HEK293 (cell line): ENCODE data around the gene CTNNA2.

ENCODE experiments used
- CTCF ChIA-PET: fragments of 350-600 bp; formaldehyde crosslinking; extraction: SDS; loops from one replicate; lab custom pipeline; 2021; ENCODE audit warnings: antibody characterized with exemption; lab: Yijun Ruan, JAX
- POLR2A ChIA-PET: fragments of 300-600 bp; formaldehyde crosslinking; extraction: SDS; loops from one replicate; lab custom pipeline; 2020; ENCODE audit warnings: antibody characterized with exemption, inconsistent platforms; lab: Yijun Ruan, JAX
- H3K27ac ChIP-seq: fragments of 200-500 bp; sonication (Bioruptor generic); 2 replicates; pipeline ENCODE4 v1.5.1; 2014; ENCODE audit warnings: low read depth, low read length, control low read depth, inconsistent platforms; ENCODE audit errors: extremely low read depth
- H3K36me3 ChIP-seq, 2 experiments: fragments of 200-500 bp in 1 of 2; sonication (Bioruptor generic) in 1 of 2; 1 replicate in 1 of 2; 2 replicates in 1 of 2; pipeline ENCODE4 v1.5.1; 2014 to 2017; ENCODE audit warnings: inconsistent platforms in 2 of 2, low read length in 2 of 2; ENCODE audit not compliant: control insufficient read depth in 2 of 2, insufficient read depth in 1 of 2
- H3K4me1 ChIP-seq: fragments of 200-500 bp; sonication (Bioruptor generic); 2 replicates; pipeline ENCODE4 v1.5.1; 2014; ENCODE audit warnings: mild to moderate bottlenecking, low read length, inconsistent platforms; ENCODE audit not compliant: control insufficient read depth, insufficient read depth
- H3K4me3 ChIP-seq: 2 replicates; pipeline ENCODE4 v1.5.1; 2011; ENCODE audit warnings: low read depth, mild to moderate bottlenecking, control low read depth, low read length, moderate library complexity
- H3K9me3 ChIP-seq: fragments of 200-500 bp; sonication (Bioruptor generic); 2 replicates; pipeline ENCODE4 v1.5.1; 2014; ENCODE audit warnings: low read depth, low read length, inconsistent platforms; ENCODE audit not compliant: control insufficient read depth, insufficient read depth
- KLF8 ChIP-seq: fragments of 450-650 bp; formaldehyde crosslinking; IDR thresholded peaks from 2 replicates; pipeline ENCODE4 v1.5.1; 2016; ENCODE audit warnings: missing biosample characterization, missing genetic modification characterization
- RBAK ChIP-seq: fragments of 450-650 bp; formaldehyde crosslinking; IDR thresholded peaks from 2 replicates; pipeline ENCODE4 v1.5.1; 2016; ENCODE audit warnings: missing biosample characterization, missing genetic modification characterization
- ZBTB1 ChIP-seq: fragments of 450-650 bp; formaldehyde crosslinking; IDR thresholded peaks from 2 replicates; pipeline ENCODE4 v1.5.1; 2016; ENCODE audit warnings: missing biosample characterization, missing genetic modification characterization
- ZBTB20 ChIP-seq: fragments of 450-650 bp; formaldehyde crosslinking; IDR thresholded peaks from 2 replicates; pipeline ENCODE4 v1.5.1; 2016; ENCODE audit warnings: missing biosample characterization, missing genetic modification characterization
- ZNF133 ChIP-seq: fragments of 450-650 bp; formaldehyde crosslinking; IDR thresholded peaks from 2 replicates; pipeline ENCODE4 v1.5.1; 2016; ENCODE audit warnings: missing biosample characterization, missing genetic modification characterization
- ZNF184 ChIP-seq: fragments of 450-650 bp; IDR thresholded peaks from 2 replicates; pipeline ENCODE4 v1.5.1; 2018; ENCODE audit warnings: missing biosample characterization, mild to moderate bottlenecking, missing genetic modification characterization
- ZNF266 ChIP-seq: fragments of 450-650 bp; formaldehyde crosslinking; IDR thresholded peaks from 2 replicates; pipeline ENCODE4 v1.5.1; 2016; ENCODE audit warnings: missing biosample characterization, missing genetic modification characterization, low read depth
- ZNF350 ChIP-seq: fragments of 450-650 bp; formaldehyde crosslinking; IDR thresholded peaks from 2 replicates; pipeline ENCODE4 v1.5.0; 2017; ENCODE audit warnings: missing biosample characterization, mild to moderate bottlenecking, missing genetic modification characterization
- ZNF530 ChIP-seq: fragments of 450-650 bp; formaldehyde crosslinking; IDR thresholded peaks from 2 replicates; pipeline ENCODE4 v1.5.1; 2016; ENCODE audit warnings: low read depth, missing biosample characterization, missing genetic modification characterization
- ZNF777 ChIP-seq: fragments of 450-650 bp; formaldehyde crosslinking; IDR thresholded peaks from 2 replicates; pipeline ENCODE4 v1.5.1; 2017; ENCODE audit warnings: missing biosample characterization, missing genetic modification characterization, borderline replicate concordance
- TF ChIP-seq, protein P1 (sequence below): fragments of 450-650 bp; formaldehyde crosslinking; conservative IDR thresholded peaks from 2 replicates; pipeline ENCODE4 v1.5.1; 2016; ENCODE audit warnings: low read depth, missing biosample characterization, missing genetic modification characterization
- TF ChIP-seq, protein P2 (sequence below): fragments of 450-650 bp; formaldehyde crosslinking; IDR thresholded peaks from 2 replicates; pipeline ENCODE4 v1.5.1; 2016; ENCODE audit warnings: missing biosample characterization, missing genetic modification characterization
- TF ChIP-seq, protein P3 (sequence below): fragments of 450-650 bp; formaldehyde crosslinking; IDR thresholded peaks from 2 replicates; pipeline ENCODE4 v1.5.1; 2016; ENCODE audit warnings: missing biosample characterization, missing genetic modification characterization
- TF ChIP-seq, protein P4 (sequence below): fragments of 450-650 bp; formaldehyde crosslinking; IDR thresholded peaks from 2 replicates; pipeline ENCODE4 v1.5.1; 2016; ENCODE audit warnings: missing biosample characterization, missing genetic modification characterization, borderline replicate concordance
- TF ChIP-seq, protein P5 (sequence below): fragments of 450-650 bp; formaldehyde crosslinking; IDR thresholded peaks from 2 replicates; pipeline ENCODE4 v1.5.1; 2016; ENCODE audit warnings: missing biosample characterization, missing genetic modification characterization

Gene CTNNA2

DNA sequence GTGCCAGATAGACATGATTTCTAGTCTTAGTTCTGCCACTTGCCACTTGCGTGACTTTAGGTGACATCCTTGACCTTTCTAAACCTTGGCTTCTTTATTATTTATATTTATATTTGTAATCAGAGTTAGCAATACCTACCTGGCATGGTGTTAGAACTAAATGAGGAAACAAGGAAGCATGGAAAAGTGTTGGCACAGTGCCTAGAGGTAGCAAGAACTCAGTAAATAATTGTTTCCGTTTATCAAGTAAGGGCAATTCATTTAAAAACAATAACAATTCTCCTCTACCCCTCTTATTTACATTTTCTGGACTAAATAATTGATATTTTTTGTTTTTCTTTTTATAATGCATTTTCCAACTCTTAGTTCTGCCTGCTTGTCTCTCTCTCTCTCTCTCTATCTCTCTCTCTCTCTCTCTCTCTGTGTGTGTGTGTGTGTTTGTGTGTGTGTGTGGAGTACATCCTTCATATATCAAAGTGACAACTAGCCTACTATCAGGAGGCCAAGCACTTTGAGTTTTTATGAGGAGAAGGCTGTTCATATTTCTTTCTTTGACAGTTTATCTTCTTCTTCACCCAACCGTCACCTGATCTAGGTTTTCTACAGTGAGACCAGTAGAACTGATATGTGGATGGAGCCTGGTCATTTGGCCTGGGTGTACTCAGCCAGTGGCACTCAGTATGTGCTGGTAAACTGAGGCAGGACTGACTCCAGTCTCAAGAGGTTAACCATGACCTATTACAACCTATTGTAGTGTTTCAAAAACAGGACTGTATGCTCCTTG, 657.2 kb downstream of the CTNNA2 start:
- ChIA-PET POLR2A (no interaction called here), CTCF (interaction anchor here (1.0 kb wide), 1 partner anchor 69 kb away, joined by 4 read pairs; no protein-coding TSS in a partner anchor)
- no peaks in the 10 kb centered on the region for H3K9me3 ChIP-seq
- H3K36me3 ChIP-seq = no peaks in the 10 kb centered on the region
- no peaks in the 10 kb centered on the region for H3K4me1 ChIP-seq
- H3K27ac ChIP-seq = no peak overlapping the region
- no peak overlapping the region for H3K4me3 ChIP-seq
- TF ChIP-seq KLF8 (tag by site-specific recombination) (no peak), ZBTB20 (tag by site-specific recombination) (no peak), ZBTB1 (tag by site-specific recombination) (no peak), RBAK (tag by site-specific recombination) (no peak), ZNF777 (tag by site-specific recombination) (no peak), ZNF133 (tag by site-specific recombination) (no peak), ZNF266 (no peak), ZNF350 (tag by site-specific recombination) (no peak), ZNF184 (tag by site-specific recombination) (no peak), ZNF530 (no peak)
- TF ChIP-seq, protein P1, sequence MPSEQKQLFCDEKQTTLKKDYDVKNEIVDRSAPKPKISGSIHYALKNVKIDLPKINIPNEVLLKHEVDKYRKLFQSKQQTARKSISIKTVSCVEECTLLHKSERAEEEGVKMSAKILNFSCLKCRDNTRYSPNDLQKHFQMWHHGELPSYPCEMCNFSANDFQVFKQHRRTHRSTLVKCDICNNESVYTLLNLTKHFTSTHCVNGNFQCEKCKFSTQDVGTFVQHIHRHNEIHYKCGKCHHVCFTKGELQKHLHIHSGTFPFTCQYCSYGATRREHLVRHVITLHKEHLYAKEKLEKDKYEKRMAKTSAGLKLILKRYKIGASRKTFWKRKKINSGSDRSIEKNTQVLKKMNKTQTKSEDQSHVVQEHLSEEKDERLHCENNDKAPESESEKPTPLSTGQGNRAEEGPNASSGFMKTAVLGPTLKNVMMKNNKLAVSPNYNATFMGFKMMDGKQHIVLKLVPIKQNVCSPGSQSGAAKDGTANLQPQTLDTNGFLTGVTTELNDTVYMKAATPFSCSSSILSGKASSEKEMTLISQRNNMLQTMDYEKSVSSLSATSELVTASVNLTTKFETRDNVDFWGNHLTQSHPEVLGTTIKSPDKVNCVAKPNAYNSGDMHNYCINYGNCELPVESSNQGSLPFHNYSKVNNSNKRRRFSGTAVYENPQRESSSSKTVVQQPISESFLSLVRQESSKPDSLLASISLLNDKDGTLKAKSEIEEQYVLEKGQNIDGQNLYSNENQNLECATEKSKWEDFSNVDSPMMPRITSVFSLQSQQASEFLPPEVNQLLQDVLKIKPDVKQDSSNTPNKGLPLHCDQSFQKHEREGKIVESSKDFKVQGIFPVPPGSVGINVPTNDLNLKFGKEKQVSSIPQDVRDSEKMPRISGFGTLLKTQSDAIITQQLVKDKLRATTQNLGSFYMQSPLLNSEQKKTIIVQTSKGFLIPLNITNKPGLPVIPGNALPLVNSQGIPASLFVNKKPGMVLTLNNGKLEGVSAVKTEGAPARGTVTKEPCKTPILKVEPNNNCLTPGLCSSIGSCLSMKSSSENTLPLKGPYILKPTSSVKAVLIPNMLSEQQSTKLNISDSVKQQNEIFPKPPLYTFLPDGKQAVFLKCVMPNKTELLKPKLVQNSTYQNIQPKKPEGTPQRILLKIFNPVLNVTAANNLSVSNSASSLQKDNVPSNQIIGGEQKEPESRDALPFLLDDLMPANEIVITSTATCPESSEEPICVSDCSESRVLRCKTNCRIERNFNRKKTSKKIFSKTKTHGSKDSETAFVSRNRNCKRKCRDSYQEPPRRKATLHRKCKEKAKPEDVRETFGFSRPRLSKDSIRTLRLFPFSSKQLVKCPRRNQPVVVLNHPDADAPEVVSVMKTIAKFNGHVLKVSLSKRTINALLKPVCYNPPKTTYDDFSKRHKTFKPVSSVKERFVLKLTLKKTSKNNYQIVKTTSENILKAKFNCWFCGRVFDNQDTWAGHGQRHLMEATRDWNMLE (tag by site-specific recombination) = no peak
- TF ChIP-seq, protein P2, sequence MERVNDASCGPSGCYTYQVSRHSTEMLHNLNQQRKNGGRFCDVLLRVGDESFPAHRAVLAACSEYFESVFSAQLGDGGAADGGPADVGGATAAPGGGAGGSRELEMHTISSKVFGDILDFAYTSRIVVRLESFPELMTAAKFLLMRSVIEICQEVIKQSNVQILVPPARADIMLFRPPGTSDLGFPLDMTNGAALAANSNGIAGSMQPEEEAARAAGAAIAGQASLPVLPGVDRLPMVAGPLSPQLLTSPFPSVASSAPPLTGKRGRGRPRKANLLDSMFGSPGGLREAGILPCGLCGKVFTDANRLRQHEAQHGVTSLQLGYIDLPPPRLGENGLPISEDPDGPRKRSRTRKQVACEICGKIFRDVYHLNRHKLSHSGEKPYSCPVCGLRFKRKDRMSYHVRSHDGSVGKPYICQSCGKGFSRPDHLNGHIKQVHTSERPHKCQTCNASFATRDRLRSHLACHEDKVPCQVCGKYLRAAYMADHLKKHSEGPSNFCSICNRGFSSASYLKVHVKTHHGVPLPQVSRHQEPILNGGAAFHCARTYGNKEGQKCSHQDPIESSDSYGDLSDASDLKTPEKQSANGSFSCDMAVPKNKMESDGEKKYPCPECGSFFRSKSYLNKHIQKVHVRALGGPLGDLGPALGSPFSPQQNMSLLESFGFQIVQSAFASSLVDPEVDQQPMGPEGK = no peak
- TF ChIP-seq, protein P3, sequence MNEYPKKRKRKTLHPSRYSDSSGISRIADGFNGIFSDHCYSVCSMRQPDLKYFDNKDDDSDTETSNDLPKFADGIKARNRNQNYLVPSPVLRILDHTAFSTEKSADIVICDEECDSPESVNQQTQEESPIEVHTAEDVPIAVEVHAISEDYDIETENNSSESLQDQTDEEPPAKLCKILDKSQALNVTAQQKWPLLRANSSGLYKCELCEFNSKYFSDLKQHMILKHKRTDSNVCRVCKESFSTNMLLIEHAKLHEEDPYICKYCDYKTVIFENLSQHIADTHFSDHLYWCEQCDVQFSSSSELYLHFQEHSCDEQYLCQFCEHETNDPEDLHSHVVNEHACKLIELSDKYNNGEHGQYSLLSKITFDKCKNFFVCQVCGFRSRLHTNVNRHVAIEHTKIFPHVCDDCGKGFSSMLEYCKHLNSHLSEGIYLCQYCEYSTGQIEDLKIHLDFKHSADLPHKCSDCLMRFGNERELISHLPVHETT (tag by site-specific recombination) = no peak
- TF ChIP-seq, protein P4, sequence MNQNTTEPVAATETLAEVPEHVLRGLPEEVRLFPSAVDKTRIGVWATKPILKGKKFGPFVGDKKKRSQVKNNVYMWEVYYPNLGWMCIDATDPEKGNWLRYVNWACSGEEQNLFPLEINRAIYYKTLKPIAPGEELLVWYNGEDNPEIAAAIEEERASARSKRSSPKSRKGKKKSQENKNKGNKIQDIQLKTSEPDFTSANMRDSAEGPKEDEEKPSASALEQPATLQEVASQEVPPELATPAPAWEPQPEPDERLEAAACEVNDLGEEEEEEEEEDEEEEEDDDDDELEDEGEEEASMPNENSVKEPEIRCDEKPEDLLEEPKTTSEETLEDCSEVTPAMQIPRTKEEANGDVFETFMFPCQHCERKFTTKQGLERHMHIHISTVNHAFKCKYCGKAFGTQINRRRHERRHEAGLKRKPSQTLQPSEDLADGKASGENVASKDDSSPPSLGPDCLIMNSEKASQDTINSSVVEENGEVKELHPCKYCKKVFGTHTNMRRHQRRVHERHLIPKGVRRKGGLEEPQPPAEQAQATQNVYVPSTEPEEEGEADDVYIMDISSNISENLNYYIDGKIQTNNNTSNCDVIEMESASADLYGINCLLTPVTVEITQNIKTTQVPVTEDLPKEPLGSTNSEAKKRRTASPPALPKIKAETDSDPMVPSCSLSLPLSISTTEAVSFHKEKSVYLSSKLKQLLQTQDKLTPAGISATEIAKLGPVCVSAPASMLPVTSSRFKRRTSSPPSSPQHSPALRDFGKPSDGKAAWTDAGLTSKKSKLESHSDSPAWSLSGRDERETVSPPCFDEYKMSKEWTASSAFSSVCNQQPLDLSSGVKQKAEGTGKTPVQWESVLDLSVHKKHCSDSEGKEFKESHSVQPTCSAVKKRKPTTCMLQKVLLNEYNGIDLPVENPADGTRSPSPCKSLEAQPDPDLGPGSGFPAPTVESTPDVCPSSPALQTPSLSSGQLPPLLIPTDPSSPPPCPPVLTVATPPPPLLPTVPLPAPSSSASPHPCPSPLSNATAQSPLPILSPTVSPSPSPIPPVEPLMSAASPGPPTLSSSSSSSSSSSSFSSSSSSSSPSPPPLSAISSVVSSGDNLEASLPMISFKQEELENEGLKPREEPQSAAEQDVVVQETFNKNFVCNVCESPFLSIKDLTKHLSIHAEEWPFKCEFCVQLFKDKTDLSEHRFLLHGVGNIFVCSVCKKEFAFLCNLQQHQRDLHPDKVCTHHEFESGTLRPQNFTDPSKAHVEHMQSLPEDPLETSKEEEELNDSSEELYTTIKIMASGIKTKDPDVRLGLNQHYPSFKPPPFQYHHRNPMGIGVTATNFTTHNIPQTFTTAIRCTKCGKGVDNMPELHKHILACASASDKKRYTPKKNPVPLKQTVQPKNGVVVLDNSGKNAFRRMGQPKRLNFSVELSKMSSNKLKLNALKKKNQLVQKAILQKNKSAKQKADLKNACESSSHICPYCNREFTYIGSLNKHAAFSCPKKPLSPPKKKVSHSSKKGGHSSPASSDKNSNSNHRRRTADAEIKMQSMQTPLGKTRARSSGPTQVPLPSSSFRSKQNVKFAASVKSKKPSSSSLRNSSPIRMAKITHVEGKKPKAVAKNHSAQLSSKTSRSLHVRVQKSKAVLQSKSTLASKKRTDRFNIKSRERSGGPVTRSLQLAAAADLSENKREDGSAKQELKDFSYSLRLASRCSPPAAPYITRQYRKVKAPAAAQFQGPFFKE (tag by site-specific recombination) = no peak
- TF ChIP-seq, protein P5, sequence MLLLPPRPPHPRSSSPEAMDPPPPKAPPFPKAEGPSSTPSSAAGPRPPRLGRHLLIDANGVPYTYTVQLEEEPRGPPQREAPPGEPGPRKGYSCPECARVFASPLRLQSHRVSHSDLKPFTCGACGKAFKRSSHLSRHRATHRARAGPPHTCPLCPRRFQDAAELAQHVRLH = no peak
